ENCODE data around the gene TMEM37.
"Not testable (repeated sequence)": the region's sequence is repeated elsewhere in the genome, so short reads cannot be mapped to it uniquely, and the experiment has no call there.

Gene TMEM37

GRCh38 chr2:119402645-119403560, 28.8 kb upstream of the TMEM37 start:
- no peaks in the 10 kb centered on the region for H3K36me3 ChIP-seq (ENCODE audit: control insufficient read depth, insufficient read depth, low read length)
- no peaks in the 10 kb centered on the region for H3K27me3 ChIP-seq (ENCODE audit: control insufficient read depth, insufficient read depth, low read length)
- no peak for DNase-seq (ENCODE audit: low read depth, low spot score)
- H3K9me3 ChIP-seq (ENCODE audit: control insufficient read depth, insufficient read depth, low read length) = no peaks in the 10 kb centered on the region
- H3K4me3 ChIP-seq (ENCODE audit: low read length) = no peak overlapping the region
- no peak overlapping the region for H3K27ac ChIP-seq (ENCODE audit: low read length)
- WGBS (ENCODE audit: insufficient coverage, insufficient read length) = no CpG with 5 or more reads among the region's 10 CpGs
- H3K4me1 ChIP-seq (ENCODE audit: control insufficient read depth, insufficient read depth, low read length) = no peaks in the 10 kb centered on the region

DNA sequence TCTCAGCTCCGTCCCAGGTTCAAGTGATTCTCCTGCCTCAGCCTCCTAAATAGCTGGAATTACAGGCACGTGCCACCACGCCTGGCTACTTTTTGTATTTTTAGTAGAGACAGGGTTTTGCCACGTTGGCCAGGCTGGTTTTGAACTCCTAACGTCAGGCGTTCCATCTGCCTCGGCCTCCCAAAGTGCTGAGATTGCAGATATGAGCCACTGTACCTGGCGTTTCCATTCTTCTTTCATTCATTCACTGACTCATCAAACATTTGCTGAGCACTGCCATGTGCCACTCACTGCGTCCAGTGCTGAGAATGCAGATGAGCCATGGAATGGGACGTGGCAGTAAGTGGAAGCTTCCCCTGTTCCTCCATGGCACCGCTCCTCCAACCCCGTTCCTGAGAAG, 28.0 kb upstream of the TMEM37 start:
- not testable (repeated sequence) for H3K27ac ChIP-seq (ENCODE audit: low read length); H3K4me3 ChIP-seq (ENCODE audit: low read length); H3K9me3 ChIP-seq (ENCODE audit: control insufficient read depth, insufficient read depth, low read length); H3K27me3 ChIP-seq (ENCODE audit: control insufficient read depth, insufficient read depth, low read length); H3K4me1 ChIP-seq (ENCODE audit: control insufficient read depth, insufficient read depth, low read length); DNase-seq (ENCODE audit: low read depth, low spot score); H3K36me3 ChIP-seq (ENCODE audit: control insufficient read depth, insufficient read depth, low read length)
- no CpG with 5 or more reads among the region's 12 CpGs for WGBS (ENCODE audit: insufficient coverage, insufficient read length)

DNA sequence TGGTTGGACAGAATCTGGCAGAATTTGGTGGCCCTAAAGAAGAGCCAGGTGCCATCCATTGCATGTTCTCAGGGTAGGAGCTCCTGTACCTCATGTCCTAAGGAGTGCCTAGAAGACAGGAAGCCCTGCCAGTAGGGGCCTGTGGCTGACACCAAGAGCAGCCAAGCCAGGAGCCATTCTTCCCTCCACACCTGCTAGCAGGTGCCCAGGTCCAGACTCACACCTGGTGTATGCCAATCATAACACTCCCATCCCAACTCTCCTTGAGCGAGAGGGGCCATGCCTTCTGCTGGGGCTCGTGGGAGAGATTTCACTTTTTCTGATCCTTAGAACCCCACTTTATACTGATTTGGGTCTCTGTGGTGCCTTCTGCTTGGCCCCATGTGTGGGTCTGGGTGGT, 26.5 kb upstream of the TMEM37 start:
- no CpG with 5 or more reads among the region's 2 CpGs for WGBS (ENCODE audit: insufficient coverage, insufficient read length)
- H3K4me1 ChIP-seq (ENCODE audit: control insufficient read depth, insufficient read depth, low read length) = no peaks in the 10 kb centered on the region

GRCh38 chr2:119407430-119408220, 24.0 kb upstream of the TMEM37 start:
- no peaks in the 10 kb centered on the region for H3K9me3 ChIP-seq (ENCODE audit: control insufficient read depth, insufficient read depth, low read length)
- no peak for DNase-seq (ENCODE audit: low read depth, low spot score)
- no CpG with 5 or more reads among the region's 7 CpGs for WGBS (ENCODE audit: insufficient coverage, insufficient read length)
- no peaks in the 10 kb centered on the region for H3K36me3 ChIP-seq (ENCODE audit: control insufficient read depth, insufficient read depth, low read length)
- H3K4me3 ChIP-seq (ENCODE audit: low read length) = no peak overlapping the region
- no peaks in the 10 kb centered on the region for H3K4me1 ChIP-seq (ENCODE audit: control insufficient read depth, insufficient read depth, low read length)
- H3K27me3 ChIP-seq (ENCODE audit: control insufficient read depth, insufficient read depth, low read length) = no peaks in the 10 kb centered on the region
- H3K27ac ChIP-seq (ENCODE audit: low read length) = no peak overlapping the region

More for the DNA sequence above, 26.5 kb upstream of the TMEM37 start:
- Histone ChIP-seq H3K36me3 (ENCODE audit: control insufficient read depth, insufficient read depth, low read length) (no peaks in the 10 kb centered on the region), H3K27ac (ENCODE audit: low read length) (no peak overlapping the region), H3K27me3 (ENCODE audit: control insufficient read depth, insufficient read depth, low read length) (no peaks in the 10 kb centered on the region), H3K4me3 (ENCODE audit: low read length) (no peak overlapping the region), H3K9me3 (ENCODE audit: control insufficient read depth, insufficient read depth, low read length) (no peaks in the 10 kb centered on the region)
- DNase-seq (ENCODE audit: low read depth, low spot score) = no peak

- H3K27me3 ChIP-seq (ENCODE audit: control insufficient read depth, insufficient read depth, low read length) = no peaks in the 10 kb centered on the region
- H3K36me3 ChIP-seq (ENCODE audit: control insufficient read depth, insufficient read depth, low read length) = no peaks in the 10 kb centered on the region
- no peaks in the 10 kb centered on the region for H3K9me3 ChIP-seq (ENCODE audit: control insufficient read depth, insufficient read depth, low read length)
- H3K4me1 ChIP-seq (ENCODE audit: control insufficient read depth, insufficient read depth, low read length) = no peaks in the 10 kb centered on the region
- H3K4me3 ChIP-seq (ENCODE audit: low read length) = no peak overlapping the region
- no peak for DNase-seq (ENCODE audit: low read depth, low spot score)
- no CpG with 5 or more reads among the region's 5 CpGs for WGBS (ENCODE audit: insufficient coverage, insufficient read length)
- no peak overlapping the region for H3K27ac ChIP-seq (ENCODE audit: low read length)
These were observed 23.4 kb upstream of the TMEM37 start for GRCh38 chr2:119408221-119408619.

DNA sequence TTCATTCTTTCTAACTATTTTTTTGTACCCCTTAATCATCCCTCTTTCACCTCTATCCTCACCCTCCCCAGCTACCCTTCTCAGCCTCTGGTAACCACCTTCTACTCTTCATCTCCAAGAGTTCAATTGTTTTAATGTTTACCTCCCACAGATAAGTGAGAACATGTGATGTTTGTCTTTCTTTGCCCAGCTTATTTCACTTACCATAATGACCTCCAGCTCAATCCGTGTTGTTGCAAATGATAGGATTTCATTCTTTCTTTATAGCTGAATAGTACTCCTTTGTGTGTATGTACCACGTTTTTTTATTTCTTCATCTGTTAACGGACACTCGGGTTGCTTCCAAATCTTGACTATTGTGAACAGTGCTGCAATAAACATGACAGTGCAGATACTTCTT, 22.1 kb upstream of the TMEM37 start:
- DNase-seq (ENCODE audit: low read depth, low spot score) = no peak
- H3K27ac ChIP-seq (ENCODE audit: low read length) = no peak overlapping the region
- no peaks in the 10 kb centered on the region for H3K36me3 ChIP-seq (ENCODE audit: control insufficient read depth, insufficient read depth, low read length)
- no peaks in the 10 kb centered on the region for H3K4me1 ChIP-seq (ENCODE audit: control insufficient read depth, insufficient read depth, low read length)
- H3K9me3 ChIP-seq (ENCODE audit: control insufficient read depth, insufficient read depth, low read length) = no peaks in the 10 kb centered on the region
- no peaks in the 10 kb centered on the region for H3K27me3 ChIP-seq (ENCODE audit: control insufficient read depth, insufficient read depth, low read length)
- H3K4me3 ChIP-seq (ENCODE audit: low read length) = no peak overlapping the region
- no CpG with 5 or more reads among the region's 4 CpGs for WGBS (ENCODE audit: insufficient coverage, insufficient read length)

- H3K27me3 ChIP-seq (ENCODE audit: control insufficient read depth, insufficient read depth, low read length) = no peaks in the 10 kb centered on the region
- no peaks in the 10 kb centered on the region for H3K36me3 ChIP-seq (ENCODE audit: control insufficient read depth, insufficient read depth, low read length)
- DNase-seq (ENCODE audit: low read depth, low spot score) = no peak
- WGBS (ENCODE audit: insufficient coverage, insufficient read length) = no CpG with 5 or more reads among the region's 3 CpGs
- H3K9me3 ChIP-seq (ENCODE audit: control insufficient read depth, insufficient read depth, low read length) = no peaks in the 10 kb centered on the region
- no peaks in the 10 kb centered on the region for H3K4me1 ChIP-seq (ENCODE audit: control insufficient read depth, insufficient read depth, low read length)
- no peak overlapping the region for H3K4me3 ChIP-seq (ENCODE audit: low read length)
- H3K27ac ChIP-seq (ENCODE audit: low read length) = no peak overlapping the region
These were observed 16.8 kb upstream of the TMEM37 start for GRCh38 chr2:119414894-119415293.

- Histone ChIP-seq H3K4me1 (ENCODE audit: control insufficient read depth, insufficient read depth, low read length) (no peaks in the 10 kb centered on the region), H3K36me3 (ENCODE audit: control insufficient read depth, insufficient read depth, low read length) (no peaks in the 10 kb centered on the region), H3K27ac (ENCODE audit: low read length) (no peak overlapping the region), H3K27me3 (ENCODE audit: control insufficient read depth, insufficient read depth, low read length) (no peaks in the 10 kb centered on the region), H3K4me3 (ENCODE audit: low read length) (no peak overlapping the region), H3K9me3 (ENCODE audit: control insufficient read depth, insufficient read depth, low read length) (no peaks in the 10 kb centered on the region)
- no CpG with 5 or more reads among the region's 1 CpG for WGBS (ENCODE audit: insufficient coverage, insufficient read length)
- DNase-seq (ENCODE audit: low read depth, low spot score) = no peak
These were observed 16.0 kb upstream of the TMEM37 start for GRCh38 chr2:119415630-119416029.

- H3K9me3 ChIP-seq (ENCODE audit: control insufficient read depth, insufficient read depth, low read length) = peaks cover 4% of the 10 kb centered on the region
- no peak for DNase-seq (ENCODE audit: low read depth, low spot score)
- no peaks in the 10 kb centered on the region for H3K4me1 ChIP-seq (ENCODE audit: control insufficient read depth, insufficient read depth, low read length)
- H3K27me3 ChIP-seq (ENCODE audit: control insufficient read depth, insufficient read depth, low read length) = no peaks in the 10 kb centered on the region
- H3K4me3 ChIP-seq (ENCODE audit: low read length) = no peak overlapping the region
- no peaks in the 10 kb centered on the region for H3K36me3 ChIP-seq (ENCODE audit: control insufficient read depth, insufficient read depth, low read length)
- no peak overlapping the region for H3K27ac ChIP-seq (ENCODE audit: low read length)
- WGBS (ENCODE audit: insufficient coverage, insufficient read length) = no CpG with 5 or more reads among the region's 4 CpGs
These were observed 15.2 kb upstream of the TMEM37 start for GRCh38 chr2:119416299-119416923.

GRCh38 chr2:119417908-119418307, 13.7 kb upstream of the TMEM37 start:
- no peaks in the 10 kb centered on the region for H3K36me3 ChIP-seq (ENCODE audit: control insufficient read depth, insufficient read depth, low read length)
- no peaks in the 10 kb centered on the region for H3K27me3 ChIP-seq (ENCODE audit: control insufficient read depth, insufficient read depth, low read length)
- no peak overlapping the region for H3K4me3 ChIP-seq (ENCODE audit: low read length)
- H3K27ac ChIP-seq (ENCODE audit: low read length) = no peak overlapping the region
- H3K4me1 ChIP-seq (ENCODE audit: control insufficient read depth, insufficient read depth, low read length) = no peaks in the 10 kb centered on the region
- WGBS (ENCODE audit: insufficient coverage, insufficient read length) = no CpG with 5 or more reads among the region's 6 CpGs
- peaks cover 4% of the 10 kb centered on the region for H3K9me3 ChIP-seq (ENCODE audit: control insufficient read depth, insufficient read depth, low read length)
- DNase-seq (ENCODE audit: low read depth, low spot score) = no peak

All from iPS DF 6.9 (cell line).